IPS DF 19.7 (cell line): ENCODE data around the gene ZNF432.
"Not testable (repeated sequence)": the region's sequence is repeated elsewhere in the genome, so short reads cannot be mapped to it uniquely, and the experiment has no call there.

ENCODE experiments used
- DNase-seq: peaks from one replicate; pipeline ENCODE4 v3.0.0-alpha.2; 2013; ENCODE audit warnings: low read depth, low spot score

ZNF432 gene

DNA sequence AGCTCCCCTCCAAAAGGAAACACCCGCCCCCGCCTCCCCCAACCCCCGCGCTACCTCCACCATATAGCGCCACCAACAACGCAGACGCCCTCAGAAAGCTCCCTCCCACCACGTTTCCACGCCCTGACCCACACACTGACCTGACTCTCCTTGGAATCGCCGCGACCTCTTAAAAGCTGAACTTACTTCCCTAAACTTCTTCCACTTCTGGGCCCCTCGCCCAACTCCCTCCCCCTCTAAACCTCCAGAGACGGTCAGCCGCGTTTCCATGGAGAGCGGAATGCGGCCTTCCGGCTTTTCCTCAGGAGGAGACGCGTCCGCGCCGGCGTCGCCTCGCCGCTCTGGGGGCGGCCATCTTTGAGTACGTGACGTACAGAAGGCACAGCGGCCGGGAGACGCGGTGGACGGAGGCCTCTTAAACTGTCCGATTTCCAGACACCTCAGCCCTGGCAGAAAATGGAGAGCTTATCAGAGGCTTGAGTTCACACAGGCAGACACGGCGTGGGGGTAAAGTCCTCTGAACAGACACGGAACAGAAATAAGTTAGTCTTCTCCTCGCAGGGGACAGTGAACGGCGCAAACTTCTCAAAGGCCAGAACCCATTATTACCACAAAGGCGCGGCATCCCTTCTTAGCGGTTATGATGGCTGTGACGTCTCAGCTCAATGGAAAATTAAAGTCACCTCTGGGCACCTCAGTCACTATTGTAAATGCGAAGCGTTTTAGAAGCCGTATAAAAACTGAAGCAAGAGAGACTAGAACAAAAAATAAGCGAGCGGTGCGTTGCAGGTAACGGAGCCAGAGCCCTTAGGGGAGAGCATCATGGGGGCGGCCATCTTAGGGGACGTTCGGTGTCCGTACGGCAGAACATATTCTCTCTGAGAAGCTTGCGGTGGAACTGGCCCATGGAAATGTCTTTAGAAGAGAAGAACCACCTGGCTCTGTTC, at the start of gene ZNF432:
Gene ZNF432 (minus strand): TSS at position 284 of the 947 bp plus-strand sequence. CDS start 1,970 bp downstream, outside the sequence.
- DNase-seq: peak; percentile 95

DNA sequence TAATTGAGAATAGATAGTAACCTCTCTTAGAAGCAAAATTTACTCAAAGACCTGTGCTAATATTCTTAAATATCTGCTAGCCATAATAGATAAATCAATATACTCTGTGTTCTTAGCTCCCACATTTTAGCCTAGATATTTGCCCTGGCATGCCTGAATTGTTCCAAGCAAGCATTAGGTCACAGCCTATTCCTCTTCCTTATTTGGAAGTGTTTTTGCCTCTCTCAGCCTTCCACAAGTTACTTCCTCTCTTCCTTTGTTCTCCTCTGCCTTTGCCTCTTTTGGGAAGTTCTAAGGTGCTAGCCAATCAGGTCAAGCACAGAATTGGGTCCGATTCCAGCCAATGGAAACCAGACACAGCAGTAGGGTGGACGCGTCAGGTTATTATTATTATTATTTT, 47.8 kb upstream of the ZNF432 start:
- not testable (repeated sequence) for DNase-seq

DNA sequence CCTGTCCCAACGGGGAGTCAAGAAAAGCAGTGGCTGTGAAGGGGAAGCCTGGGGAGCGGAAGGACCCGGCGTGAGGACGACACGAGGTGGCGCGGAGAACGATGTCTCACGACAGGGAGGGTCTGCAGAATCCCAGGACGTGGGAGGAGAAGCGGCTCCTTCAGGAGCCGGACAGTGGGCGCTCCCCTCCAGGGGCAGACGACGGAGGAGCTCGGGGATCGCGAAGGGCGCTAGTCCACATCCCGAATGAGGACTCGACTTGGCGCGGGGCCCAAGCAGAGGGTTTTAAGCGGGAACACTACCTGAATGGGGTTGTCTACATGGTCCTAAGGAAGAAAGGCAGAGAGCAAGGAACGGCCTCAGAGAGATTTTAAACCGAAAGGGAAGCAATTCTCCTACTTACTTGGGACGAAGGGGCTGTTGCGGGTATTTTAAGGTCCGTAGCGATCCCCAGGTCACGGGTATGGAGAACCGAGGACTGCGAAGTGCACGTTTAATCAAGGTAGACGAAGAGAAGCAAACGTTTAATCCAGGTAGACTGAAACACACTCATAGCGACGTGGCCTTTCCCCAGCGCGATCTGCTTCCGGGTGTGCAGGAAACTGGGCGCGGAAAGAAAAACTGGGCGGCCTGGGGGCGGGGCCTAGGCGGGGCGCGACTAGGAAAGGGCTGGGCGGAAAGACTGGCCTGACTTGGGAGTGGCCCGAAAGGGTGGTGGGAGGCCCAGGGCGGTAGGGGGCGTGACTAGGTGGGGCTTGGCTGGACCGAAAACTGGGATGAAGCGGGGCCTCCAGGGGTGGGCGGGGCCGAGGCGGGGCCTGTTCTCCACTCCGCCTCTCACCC, 46.8 kb upstream of the ZNF432 start, which contains the start of gene ZNF841:
Gene ZNF841 (minus strand): TSS at position 594 of the 843 bp plus-strand sequence. CDS start 10,964 bp downstream, outside the sequence.
- DNase-seq: peak; percentile 65

DNA sequence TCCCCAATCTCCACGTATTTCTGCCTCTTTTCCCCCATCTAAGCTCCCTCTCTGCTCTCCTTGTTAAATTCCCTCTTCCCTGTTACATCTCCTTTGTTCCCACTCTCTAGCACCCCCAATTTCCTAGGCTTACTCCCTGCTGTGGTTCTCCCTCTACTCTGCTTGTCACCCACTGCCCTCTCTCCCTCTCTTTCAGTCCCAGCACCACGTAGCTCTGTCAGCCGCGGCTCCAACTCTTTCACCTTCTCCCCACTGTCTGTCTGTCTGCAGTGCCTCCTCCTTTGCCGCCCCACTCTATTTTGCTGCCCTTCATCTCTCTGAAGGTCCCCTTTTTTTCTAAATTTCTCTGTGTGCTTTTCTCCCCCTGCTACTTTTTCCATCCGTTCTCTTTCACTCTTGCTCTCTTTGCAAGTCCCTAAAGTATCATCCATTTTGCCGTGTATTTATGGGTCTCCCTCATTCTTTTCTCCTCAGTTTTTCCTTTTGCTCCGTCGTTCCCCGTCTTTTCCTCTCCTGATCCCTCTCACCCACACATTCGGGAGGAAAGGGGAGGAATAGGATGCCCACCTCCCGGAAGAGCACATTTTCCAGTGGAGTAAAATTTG, 46.0 kb upstream of the ZNF432 start:
- DNase-seq: no peak

DNA sequence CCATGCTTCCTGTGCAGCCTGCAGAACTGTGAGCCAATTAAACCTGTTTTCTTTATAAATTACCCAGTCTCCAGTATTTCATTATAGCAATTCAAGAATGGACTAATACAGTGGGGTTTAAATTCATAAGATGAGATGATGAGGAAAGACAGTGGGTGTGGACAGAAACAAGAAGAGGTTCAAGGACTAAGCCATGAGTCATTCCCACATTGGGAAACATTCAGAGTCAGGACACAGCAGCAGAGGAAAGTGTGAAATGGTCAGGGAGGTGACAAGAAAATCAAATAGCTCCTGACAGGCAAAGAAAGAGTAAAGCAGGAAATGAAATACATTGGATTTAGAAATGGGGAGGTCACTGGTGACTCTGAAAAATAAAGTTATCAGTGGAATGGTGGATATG, 37.8 kb upstream of the ZNF432 start:
- no peak for DNase-seq

DNA sequence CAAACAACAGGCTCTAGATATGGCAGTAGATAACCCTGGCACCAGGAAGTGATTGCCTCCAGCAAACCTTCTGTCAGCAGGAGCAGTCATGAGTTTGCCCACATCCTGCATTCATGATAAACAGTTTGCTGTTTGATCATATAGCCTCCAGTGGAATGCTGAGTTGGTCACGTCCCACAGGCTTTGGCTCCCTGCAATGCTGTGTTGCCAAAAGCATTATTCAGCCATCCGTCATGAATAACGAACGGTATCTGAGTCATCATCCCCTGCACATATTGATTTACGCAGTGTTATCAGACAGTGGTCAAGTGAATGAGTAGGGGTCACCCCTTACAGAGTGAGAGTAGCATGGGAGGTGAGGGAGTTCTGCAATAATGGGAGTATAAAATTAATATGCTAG, 21.9 kb upstream of the ZNF432 start:
- no peak for DNase-seq

DNA sequence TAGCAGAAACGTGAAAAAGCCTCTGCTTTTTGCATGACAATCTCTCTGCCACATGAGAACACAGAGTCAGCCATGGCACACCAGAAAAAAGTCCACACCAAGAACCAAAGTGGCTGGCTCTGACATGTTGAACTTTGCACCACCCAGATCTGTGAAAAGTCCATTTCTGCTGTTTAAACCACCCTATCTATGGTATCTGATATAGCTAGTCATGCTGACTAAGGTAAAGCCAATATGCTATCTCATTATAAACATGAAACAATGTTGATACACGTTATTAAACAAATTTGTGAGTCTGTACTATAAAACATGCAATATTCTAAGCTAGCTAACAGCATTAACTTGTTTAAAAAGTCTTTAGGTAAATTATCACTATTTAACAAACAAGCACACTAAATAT, 21.0 kb upstream of the ZNF432 start:
- DNase-seq: no peak

DNA sequence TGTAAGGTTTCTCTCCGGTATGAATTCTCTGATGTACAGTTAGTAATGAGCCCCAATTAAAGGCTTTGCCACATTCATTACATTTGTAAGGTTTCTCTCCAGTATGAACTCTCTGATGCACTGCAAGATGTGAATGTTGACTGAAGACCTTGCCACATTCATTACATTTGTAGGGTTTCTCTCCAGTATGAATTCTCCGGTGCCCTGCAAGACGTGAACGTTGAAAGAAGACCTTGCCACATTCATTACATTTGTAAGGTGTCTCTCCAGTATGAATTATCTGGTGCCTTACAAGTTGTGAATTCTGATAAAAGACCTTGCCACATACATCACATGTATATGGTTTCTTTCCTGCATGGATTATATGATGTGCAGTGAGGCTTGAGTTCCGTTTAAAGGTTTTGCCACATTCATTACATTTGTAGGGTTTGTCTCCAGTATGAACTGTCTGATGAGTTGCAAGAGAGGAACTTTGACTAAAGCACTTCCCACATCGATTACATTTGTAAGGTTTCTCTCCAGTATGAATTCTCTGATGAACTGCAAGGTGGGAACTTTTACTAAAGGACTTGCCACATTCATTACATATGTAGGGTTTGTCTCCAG, 17.7 kb upstream of the ZNF432 start:
- no peak for DNase-seq

DNA sequence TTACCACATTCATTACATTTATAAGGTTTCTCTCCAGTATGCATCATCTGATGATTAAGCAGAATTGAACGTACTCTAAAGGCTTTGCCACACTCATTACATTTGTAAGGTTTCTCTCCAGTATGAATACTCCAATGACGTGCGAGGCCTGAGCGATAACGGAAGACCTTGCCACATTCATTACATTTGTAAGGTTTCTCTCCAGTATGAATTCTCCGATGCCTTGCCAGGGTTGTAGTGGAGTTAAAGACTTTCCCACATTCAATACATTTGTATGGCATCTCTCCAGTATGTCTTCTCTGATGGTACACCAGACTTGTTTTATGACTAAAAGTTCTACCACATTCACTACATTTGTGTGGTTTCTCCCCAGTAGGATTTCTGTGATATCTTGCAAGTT, 16.8 kb upstream of the ZNF432 start:
- DNase-seq: no peak

DNA sequence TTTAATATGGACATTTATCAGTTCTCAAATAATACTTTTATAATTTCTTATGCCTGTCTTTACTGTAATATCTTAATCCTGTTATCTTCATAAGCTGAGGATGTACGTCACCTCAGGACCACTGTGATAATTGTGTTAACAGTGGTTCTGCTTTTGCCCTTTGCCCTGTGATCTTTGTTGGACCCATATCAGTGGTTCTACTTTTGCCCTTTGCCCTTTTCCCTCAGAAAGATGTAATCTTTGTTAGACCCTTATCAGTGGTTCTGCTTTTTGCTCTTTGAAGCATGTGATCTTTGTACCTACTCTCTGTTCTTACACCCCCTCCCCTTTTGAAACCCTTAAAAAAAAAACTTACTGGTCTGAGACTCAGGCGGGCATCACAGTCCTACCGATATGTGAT, 7.8 kb upstream of the ZNF432 start:
- not testable (repeated sequence) for DNase-seq

DNA sequence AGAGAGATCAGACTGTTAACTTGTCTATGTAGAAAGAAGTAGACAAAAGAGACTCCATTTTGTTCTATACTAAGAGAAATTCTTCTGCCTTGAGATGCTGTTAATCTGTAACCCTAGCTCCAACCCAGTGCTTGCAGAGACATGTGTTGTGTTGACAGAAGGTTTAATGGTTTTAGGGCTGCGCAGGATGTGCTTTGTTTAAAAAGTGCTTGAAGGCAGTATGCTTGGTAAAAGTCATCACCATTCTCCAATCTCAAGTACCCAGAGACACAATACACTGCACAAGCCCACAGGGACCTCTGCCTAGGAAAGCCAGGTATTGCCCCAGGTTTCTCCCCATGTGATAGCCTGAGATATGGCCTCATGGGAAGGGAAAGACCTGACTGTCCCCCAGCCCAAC, 3.1 kb upstream of the ZNF432 start:
- DNase-seq: not testable (repeated sequence)

DNA sequence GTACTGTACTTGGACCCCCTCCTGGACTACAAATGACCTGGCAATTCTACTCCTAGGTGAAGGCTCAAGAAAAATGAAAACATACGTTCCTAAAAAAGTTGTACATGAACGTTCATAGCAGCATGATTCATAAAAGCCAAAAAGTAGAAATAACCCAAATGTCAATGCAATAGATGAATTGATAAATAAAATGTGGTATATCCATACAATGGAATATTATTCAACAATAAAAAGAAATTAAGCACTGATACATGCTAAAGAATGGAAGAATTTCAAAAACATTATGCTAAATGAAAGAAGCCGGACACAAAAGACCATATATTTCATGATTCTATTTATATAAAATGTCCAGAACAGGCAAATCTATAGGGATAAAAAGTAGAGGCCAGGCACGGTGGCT, 9.5 kb downstream of the ZNF432 start:
- no peak for DNase-seq

DNA sequence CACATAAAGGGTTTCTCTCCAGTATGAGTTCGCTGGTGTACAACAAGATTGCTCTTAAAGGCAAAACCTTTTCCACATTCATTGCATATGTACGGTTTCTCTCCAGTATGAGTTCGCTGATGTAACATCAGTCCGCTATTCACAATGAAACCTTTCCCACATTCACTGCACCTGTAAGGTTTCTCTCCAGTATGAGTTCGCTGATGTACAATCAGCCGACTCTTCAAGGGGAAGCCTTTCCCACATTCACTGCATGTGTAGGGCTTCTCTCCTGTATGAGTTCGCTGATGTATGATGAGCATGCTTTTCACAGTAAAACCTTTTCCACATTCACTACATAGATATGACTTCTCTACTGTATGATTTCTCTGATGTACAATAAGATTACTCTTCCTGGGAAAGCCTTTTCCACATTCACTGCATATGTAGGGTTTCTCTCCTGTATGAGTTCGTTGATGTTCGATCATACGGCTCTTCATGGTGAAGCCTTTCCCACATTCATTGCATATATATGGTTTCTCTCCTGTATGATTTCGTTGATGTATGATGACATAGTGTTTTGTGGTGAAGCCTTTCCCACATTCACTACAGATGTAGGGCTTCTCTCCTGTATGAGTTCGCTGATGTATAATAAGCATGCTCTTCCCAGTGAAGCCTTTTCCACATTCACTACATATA, 14.4 kb downstream of the ZNF432 start:
- no peak for DNase-seq

DNA sequence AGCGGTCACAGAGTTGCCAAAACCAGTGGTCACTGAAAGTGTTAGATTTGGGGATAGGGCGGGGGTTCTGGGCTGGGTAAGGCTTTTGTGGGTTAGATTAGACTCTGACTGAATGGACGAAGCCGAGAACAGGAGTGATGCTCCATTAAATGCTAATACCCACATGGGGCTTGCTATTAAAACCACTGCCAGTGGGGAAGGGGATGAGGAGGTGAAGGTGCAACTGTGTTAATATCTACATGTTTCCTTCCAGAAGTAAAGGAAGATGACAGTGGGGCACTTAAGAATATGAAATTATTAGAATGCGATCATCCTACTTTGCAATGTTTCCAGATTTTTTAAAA, 19.9 kb downstream of the ZNF432 start:
- DNase-seq: no peak

DNA sequence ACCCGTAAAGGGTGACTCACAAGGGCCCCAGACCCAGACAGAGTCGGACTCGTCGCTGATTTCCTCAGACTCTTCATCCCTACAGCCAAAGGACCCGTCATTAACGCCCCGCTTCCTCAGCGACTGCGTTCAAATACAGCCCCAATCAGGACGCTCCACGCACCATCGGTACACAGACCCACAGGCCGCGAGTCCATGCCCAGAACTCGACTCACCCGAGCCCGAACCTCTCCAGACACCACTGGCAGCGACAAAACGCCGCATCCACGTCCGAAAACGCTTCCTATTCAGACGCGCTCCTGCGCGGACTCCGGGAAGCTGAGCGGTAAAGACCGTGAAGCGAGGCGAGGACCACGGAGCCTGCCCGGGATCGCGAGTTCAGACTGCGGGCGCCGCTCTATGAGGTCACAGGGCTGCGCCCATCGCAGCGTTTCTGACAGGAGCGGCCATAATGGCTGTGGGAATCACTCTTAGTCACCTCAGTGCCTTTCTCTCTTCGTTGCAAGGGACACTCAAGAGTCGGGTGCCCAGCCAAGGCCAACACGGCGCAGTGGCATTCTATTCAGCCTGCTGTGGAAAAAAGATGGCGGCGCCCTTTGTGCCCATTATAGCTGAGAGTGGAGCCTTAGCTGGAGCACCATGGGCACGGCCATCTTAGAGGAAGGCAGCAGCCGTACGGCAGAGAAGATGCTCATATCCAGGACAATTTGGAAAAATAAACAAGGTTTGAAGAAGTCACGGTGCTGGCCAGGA, 20.4 kb downstream of the ZNF432 start, which contains the start of gene ZNF614:
Gene ZNF614 (minus strand): TSS at position 353 of the 753 bp plus-strand sequence. CDS start 2,634 bp downstream, outside the sequence.
- peak; percentile 59 for DNase-seq

DNA sequence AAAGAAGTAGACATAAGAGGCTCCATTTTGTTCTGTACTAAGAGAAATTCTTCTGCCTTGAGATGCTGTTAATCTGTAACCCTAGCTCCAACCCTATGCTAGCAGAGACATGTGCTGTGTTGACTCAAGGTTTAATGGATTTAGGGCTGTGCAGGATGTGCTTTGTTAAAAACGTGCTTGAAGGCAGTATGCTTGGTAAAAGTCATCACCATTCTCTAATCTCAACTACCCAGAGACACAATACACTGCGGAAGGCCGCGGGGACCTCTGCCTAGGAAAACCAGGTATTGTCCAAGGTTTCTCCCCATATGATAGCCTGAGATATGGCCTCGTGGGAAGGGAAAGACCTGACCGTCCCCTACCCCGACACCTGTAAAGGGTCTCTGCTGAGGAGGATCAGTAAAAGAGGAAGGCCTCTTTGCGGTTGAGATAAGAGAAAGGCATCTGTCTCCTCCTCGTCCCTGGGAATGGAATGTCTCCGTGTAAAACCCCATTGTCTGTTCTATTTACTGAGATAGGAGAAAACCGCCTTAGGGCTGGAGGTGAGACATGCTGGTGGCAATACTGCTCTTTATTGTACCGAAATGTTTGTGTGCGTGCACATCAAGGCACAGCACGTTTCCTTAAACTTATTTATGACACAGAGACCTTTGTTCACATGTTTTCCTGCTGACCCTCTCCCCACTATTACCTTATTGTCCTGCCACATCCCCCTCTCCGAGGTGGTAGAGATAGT, 22.2 kb downstream of the ZNF432 start:
- DNase-seq: not testable (repeated sequence)

DNA sequence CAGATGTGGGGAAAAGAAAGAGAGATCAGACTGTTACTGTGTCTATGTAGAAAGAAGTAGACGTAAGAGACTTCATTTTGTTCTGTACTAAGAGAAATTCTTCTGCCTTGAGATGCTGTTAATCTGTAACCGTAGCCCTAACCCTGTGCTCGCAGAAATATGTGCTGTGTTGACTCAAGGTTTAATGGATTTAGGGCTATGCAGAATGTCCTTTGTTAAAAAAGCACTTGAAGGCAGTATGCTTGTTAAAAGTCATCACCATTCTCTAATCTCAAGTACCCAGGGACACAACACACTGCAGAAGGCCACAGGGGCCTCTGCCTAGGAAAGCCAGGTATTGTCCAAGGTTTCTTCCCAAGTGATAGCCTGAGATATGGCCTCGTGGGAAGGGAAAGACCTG, 24.2 kb downstream of the ZNF432 start:
- DNase-seq: not testable (repeated sequence)

DNA sequence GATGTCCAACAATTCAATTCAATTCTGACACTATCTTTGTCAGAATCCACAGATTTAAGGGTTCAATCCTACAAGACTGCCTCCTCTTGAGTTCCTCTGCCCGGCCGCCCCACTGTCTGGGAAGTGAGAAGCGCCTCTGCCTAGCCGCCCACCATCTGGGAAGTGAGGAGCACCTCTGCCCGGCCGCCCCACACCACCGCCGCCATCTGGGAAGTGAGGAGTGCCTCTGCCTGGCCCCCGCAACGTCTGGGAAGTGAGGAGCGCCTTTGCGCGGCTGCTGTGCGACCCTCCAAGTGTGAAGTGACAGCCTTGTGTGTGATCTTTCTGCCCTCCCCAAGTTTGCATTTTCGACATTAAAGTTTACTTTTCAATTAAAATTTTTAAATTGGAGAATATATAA, 26.4 kb downstream of the ZNF432 start:
- no peak for DNase-seq

DNA sequence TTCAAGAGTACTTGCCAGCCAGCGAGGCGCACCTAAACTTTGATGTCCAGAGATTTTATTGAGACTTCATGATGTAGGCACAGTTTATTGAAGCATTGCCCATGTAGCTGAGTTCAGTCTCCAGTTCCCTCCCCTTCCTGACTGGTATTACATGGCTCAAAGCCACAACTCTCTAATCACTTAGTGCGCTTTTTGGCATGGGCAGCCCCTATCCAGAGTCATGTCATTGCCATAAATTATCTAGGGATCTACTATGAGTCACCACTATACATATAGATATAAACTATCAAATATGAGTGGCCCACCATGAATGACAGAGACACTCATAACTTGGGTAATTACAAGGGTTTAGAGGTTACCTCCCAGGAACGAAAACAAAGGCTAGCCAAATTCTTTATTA, 28.1 kb downstream of the ZNF432 start:
- no peak for DNase-seq
